ENCODE measurements around the gene TSSK6. TPM values are rescaled to one million over a fixed set of nuclear protein-coding genes. Genes with fewer than 3 reads are reported as not detected.

TSSK6 gene
- total RNA-seq, 1 donor from 2014 or later = 2.3 TPM

DNA sequence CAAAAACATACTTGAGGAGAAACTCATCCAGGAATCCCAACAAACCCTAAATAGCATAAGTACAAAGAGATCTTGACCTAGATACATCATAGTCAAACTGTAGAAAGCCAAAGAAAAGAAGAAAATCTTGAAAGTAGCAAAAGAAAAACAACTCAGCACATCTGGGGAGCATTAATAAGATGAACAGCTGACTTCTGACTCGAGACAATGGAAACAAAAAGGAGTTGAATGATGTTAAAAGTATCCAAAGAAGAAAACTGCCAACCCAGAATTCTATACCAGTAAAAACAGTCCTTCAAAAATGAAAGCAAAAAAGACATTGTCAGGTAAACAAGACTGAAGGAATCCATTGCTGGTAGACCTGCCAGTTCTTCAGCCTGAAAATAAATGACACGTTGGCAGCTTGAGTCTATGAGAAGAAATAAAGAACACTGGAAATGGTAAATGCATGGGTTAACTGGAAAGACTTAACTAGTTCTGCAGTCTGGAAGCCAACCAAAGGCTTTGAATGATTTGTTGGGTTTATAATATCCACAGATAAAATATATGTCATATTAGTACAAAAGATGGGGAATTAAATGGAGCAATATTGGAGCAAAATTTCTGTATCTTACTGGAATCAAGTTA is 46.8 kb downstream of the TSSK6 start:
- peaks cover 51% of the 10 kb centered on the region for H3K36me3 Mint-ChIP-seq

DNA sequence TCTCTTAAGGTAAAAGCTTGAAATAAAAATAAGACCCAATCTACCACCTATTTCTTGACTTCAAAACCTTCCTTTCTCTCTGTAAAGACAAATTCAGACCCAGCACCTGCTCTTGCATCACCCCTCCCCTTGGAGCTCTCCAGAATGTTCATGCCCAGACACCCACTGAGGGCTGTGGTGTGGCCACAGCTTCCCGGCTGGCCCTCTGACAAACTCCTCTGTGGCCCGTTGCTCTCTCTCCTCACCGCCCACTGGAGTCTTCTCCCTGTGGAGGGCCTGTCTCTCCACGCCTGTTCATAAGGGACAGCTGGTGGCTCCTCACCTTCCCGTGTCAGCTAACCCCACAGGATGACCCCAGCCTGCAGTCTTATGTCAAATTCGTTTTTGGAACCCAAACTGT is 49.1 kb downstream of the TSSK6 start:
- Mint-ChIP-seq H3K27me3 (no peaks in the 10 kb centered on the region), H3K36me3 (peaks cover 48% of the 10 kb centered on the region), H3K4me1 (ENCODE audit: unreplicated experiment) (peaks cover 40% of the 10 kb centered on the region), H3K9me3 (peaks cover 16% of the 10 kb centered on the region), H3K4me3 (peak overlapping the region; percentile 73), H3K27ac (peak overlapping the region; percentile 56)
- no peak for DNase-seq (ENCODE audit: extremely low spot score, unreplicated experiment)
- TF ChIP-seq, protein P1, sequence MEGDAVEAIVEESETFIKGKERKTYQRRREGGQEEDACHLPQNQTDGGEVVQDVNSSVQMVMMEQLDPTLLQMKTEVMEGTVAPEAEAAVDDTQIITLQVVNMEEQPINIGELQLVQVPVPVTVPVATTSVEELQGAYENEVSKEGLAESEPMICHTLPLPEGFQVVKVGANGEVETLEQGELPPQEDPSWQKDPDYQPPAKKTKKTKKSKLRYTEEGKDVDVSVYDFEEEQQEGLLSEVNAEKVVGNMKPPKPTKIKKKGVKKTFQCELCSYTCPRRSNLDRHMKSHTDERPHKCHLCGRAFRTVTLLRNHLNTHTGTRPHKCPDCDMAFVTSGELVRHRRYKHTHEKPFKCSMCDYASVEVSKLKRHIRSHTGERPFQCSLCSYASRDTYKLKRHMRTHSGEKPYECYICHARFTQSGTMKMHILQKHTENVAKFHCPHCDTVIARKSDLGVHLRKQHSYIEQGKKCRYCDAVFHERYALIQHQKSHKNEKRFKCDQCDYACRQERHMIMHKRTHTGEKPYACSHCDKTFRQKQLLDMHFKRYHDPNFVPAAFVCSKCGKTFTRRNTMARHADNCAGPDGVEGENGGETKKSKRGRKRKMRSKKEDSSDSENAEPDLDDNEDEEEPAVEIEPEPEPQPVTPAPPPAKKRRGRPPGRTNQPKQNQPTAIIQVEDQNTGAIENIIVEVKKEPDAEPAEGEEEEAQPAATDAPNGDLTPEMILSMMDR (conservative IDR thresholded peaks at IDR 0.05) = no peak

More for the DNA sequence above, 46.8 kb downstream of the TSSK6 start:
- Mint-ChIP-seq H3K4me1 (ENCODE audit: unreplicated experiment) (peaks cover 20% of the 10 kb centered on the region), H3K4me3 (peak overlapping the region; percentile 40), H3K27ac (peak overlapping the region; percentile 70), H3K9me3 (peaks cover 16% of the 10 kb centered on the region), H3K27me3 (no peaks in the 10 kb centered on the region)
- TF ChIP-seq, protein P1 (conservative IDR thresholded peaks at IDR 0.05) = no peak
- DNase-seq (ENCODE audit: extremely low spot score, unreplicated experiment) = no peak

DNA sequence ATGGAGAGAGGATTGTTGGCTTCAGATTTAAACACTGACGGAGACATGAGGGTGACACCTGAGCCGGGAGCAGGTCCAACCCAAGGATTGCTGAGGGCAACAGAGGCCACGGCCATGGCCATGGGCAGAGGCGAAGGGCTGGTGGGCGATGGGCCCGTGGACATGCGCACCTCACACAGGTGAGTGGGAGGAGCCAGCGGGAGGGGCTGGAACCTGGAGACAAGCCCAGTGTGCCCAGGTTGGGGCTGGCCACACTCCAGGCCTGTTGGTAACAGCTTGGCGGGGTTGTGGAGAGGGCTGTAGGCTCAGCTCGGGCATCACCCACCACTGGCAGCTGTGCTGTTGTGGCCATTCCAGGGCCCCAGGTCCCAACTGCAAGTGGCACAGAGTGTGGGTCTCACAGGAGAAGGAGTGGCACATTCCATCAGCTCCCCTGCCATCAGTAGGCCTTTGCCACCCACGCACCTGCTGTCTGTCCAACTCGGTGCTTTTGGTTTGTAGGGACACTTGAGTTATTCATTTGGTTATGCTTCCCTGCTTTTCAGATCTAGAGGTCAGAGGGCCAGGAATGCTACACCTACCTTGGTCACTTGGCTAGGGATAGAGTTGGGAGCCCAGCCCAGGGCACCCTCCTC is 49.8 kb downstream of the TSSK6 start:
- H3K27me3 Mint-ChIP-seq = no peaks in the 10 kb centered on the region
- peak overlapping the region; percentile 95 for H3K27ac Mint-ChIP-seq
- TF ChIP-seq, protein P1 (conservative IDR thresholded peaks at IDR 0.05) = no peak
- peaks cover 46% of the 10 kb centered on the region for H3K36me3 Mint-ChIP-seq
- DNase-seq (ENCODE audit: extremely low spot score, unreplicated experiment) = no peak
- H3K9me3 Mint-ChIP-seq = peaks cover 16% of the 10 kb centered on the region
- H3K4me3 Mint-ChIP-seq = peak overlapping the region; percentile 73
- H3K4me1 Mint-ChIP-seq (ENCODE audit: unreplicated experiment) = peaks cover 46% of the 10 kb centered on the region

DNA sequence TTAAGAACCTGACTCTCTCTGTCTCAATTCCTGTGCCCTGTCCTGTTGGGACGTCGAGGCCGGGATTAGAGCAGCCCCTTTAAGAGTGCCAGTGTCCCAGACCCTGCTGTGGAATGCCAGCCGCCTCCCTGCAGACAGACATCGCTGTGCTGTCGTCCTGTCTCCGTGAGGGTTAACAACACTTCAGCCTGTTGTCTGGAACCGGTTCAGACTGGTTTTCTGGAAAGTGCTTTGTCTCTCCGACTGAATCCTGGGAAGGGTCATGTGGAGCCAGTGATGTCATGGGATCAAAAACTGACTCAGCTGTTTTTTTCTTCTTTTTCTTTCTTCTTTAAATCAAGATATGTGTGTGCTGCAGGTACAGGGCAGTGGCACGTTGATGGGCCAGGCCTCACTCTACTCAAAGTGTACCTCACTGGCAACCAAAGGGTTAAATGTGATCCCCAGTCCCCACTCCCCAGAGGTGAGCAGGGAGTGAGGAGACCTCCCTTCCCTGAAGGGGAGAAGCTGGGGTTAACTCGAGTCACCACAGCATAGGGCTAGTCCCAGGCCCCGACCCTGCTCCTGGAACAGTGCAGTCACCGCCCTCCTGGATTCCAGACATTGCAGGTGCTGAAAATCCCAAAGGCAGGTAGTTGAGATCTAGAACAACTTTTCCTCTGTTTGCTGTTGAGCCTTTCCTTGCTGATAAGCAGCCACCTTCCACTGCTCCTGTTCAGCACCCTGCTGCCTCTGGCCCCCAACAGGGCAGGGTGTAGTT is 50.8 kb downstream of the TSSK6 start:
- H3K36me3 Mint-ChIP-seq = peaks cover 42% of the 10 kb centered on the region
- H3K27ac Mint-ChIP-seq = peak overlapping the region; percentile 95
- no peaks in the 10 kb centered on the region for H3K27me3 Mint-ChIP-seq
- DNase-seq (ENCODE audit: extremely low spot score, unreplicated experiment) = no peak
- peak overlapping the region; percentile 53 for H3K4me3 Mint-ChIP-seq
- peaks cover 52% of the 10 kb centered on the region for H3K4me1 Mint-ChIP-seq (ENCODE audit: unreplicated experiment)
- peaks cover 16% of the 10 kb centered on the region for H3K9me3 Mint-ChIP-seq
- TF ChIP-seq, protein P1 (conservative IDR thresholded peaks at IDR 0.05) = no peak

Other genes with a start within 250 kb of the TSSK6 start
- gene TM6SF2, start 242.2 kb downstream of the TSSK6 start, total RNA-seq (ENCODE audit: low replicate concordance) = 5.4 and 6.4 TPM in 2 replicates
- gene SUGP1, start 195.0 kb downstream of the TSSK6 start, total RNA-seq (ENCODE audit: low replicate concordance) = 60.8 and 86.8 TPM in 2 replicates
- gene MAU2, start 194.7 kb downstream of the TSSK6 start, total RNA-seq (ENCODE audit: low replicate concordance) = 68.6 and 83.3 TPM in 2 replicates
- gene GATAD2A, start 109.9 kb downstream of the TSSK6 start, total RNA-seq (ENCODE audit: low replicate concordance) = 102 and 113 TPM in 2 replicates
- gene NDUFA13, start 677 bp upstream of the TSSK6 start, total RNA-seq (ENCODE audit: low replicate concordance) = 396 and 419 TPM in 2 replicates
- 12.2 and 23.2 TPM in 2 replicates for gene YJEFN3, start 13.4 kb upstream of the TSSK6 start, total RNA-seq (ENCODE audit: low replicate concordance)
- 0.74 and 3.2 TPM in 2 replicates for gene CILP2, start 22.7 kb upstream of the TSSK6 start, total RNA-seq (ENCODE audit: low replicate concordance)
- 2.1 and 10.9 TPM in 2 replicates for gene PBX4, start 103.1 kb upstream of the TSSK6 start, total RNA-seq (ENCODE audit: low replicate concordance)
- gene LPAR2, start 112.7 kb upstream of the TSSK6 start, total RNA-seq (ENCODE audit: low replicate concordance) = 25.7 and 56.5 TPM in 2 replicates
- 15.3 and 15.9 TPM in 2 replicates for gene GMIP, start 128.1 kb upstream of the TSSK6 start, total RNA-seq (ENCODE audit: low replicate concordance)
- gene ATP13A1, start 148.1 kb upstream of the TSSK6 start, total RNA-seq (ENCODE audit: low replicate concordance) = 80.8 and 85.7 TPM in 2 replicates
- 10.6 and 11.2 TPM in 2 replicates for gene ZNF101, start 153.3 kb upstream of the TSSK6 start, total RNA-seq (ENCODE audit: low replicate concordance)
- gene ZNF14, start 217.6 kb upstream of the TSSK6 start, total RNA-seq (ENCODE audit: low replicate concordance) = 8.0 and 8.5 TPM in 2 replicates

Data from type B pancreatic cell (in vitro differentiated cells).